ENCODE measurements around the gene CAND2. TPM values are rescaled to one million over a fixed set of nuclear protein-coding genes. Genes with fewer than 3 reads are reported as not detected.

Gene CAND2
- total RNA-seq, 1 donor from 2014 or later, result 1.1 TPM

- Mint-ChIP-seq H3K36me3 (ENCODE audit: low read depth) (no peaks in the 10 kb centered on the region), H3K27me3 (ENCODE audit: low read depth) (peaks cover 25% of the 10 kb centered on the region), H3K4me1 (ENCODE audit: low read depth) (peaks cover 3% of the 10 kb centered on the region), H3K4me3 (ENCODE audit: low read depth) (no peak overlapping the region), H3K27ac (no peak overlapping the region), H3K9me3 (no peaks in the 10 kb centered on the region)
- intact Hi-C loops (cut with micrococcal nuclease), result no loop called here
- DNase-seq (ENCODE audit: low spot score), result no peak
These were observed 1.5 kb downstream of the CAND2 start for GRCh38 chr3:12797892-12798558.

DNA sequence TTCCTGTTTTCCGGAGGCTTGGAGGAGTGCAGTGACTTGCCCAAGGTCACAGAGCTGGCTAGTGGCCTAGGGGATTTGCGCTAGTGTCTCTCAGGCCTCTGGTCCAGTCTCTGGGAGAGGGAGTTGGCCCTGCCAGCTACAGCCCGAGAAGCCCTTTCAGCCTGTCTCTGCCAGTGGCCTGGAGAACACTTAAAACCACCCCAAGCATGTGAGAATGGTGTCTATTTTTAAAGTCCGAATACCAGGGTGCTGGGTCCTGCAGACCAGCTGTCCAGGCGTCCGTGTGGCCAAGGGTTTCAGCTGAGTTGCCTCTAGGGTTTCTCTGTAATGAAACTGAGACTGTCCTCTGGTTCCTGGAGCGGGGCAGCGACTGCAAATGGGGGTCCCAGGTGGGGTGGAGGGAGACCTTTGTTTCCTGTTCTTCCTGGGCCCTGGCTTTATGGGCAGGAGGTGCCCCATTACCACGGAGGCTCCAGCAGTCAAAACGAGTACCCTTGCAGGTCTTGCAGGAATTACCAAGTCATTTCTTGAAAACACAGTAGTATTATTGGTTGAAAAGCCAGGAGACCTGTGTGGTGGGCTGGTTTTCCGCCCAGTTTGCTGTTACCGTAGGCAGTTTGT is 2.2 kb downstream of the CAND2 start:
- peaks cover 25% of the 10 kb centered on the region for H3K27me3 Mint-ChIP-seq (ENCODE audit: low read depth)
- H3K36me3 Mint-ChIP-seq (ENCODE audit: low read depth), result no peaks in the 10 kb centered on the region
- DNase-seq (ENCODE audit: low spot score), result no peak
- H3K27ac Mint-ChIP-seq, result no peak overlapping the region
- H3K4me3 Mint-ChIP-seq (ENCODE audit: low read depth), result no peak overlapping the region
- intact Hi-C loops (cut with micrococcal nuclease), result no loop called here
- no peaks in the 10 kb centered on the region for H3K9me3 Mint-ChIP-seq
- H3K4me1 Mint-ChIP-seq (ENCODE audit: low read depth), result peaks cover 3% of the 10 kb centered on the region

GRCh38 chr3:12799525-12800440 is 3.3 kb downstream of the CAND2 start:
- Mint-ChIP-seq H3K4me3 (ENCODE audit: low read depth) (no peak overlapping the region), H3K9me3 (no peaks in the 10 kb centered on the region), H3K27ac (no peak overlapping the region), H3K4me1 (ENCODE audit: low read depth) (peaks cover 3% of the 10 kb centered on the region), H3K27me3 (ENCODE audit: low read depth) (peaks cover 25% of the 10 kb centered on the region), H3K36me3 (ENCODE audit: low read depth) (no peaks in the 10 kb centered on the region)
- intact Hi-C loops (cut with micrococcal nuclease), result no loop called here
- no peak for DNase-seq (ENCODE audit: low spot score)

GRCh38 chr3:12803371-12803770 is 6.9 kb downstream of the CAND2 start:
- Mint-ChIP-seq H3K9me3 (no peaks in the 10 kb centered on the region), H3K27ac (no peak overlapping the region), H3K4me1 (ENCODE audit: low read depth) (no peaks in the 10 kb centered on the region), H3K27me3 (ENCODE audit: low read depth) (peaks cover under 1% of the 10 kb centered on the region), H3K36me3 (ENCODE audit: low read depth) (no peaks in the 10 kb centered on the region), H3K4me3 (ENCODE audit: low read depth) (no peak overlapping the region)
- DNase-seq (ENCODE audit: low spot score), result no peak
- intact Hi-C loops (cut with micrococcal nuclease), result no loop called here

DNA sequence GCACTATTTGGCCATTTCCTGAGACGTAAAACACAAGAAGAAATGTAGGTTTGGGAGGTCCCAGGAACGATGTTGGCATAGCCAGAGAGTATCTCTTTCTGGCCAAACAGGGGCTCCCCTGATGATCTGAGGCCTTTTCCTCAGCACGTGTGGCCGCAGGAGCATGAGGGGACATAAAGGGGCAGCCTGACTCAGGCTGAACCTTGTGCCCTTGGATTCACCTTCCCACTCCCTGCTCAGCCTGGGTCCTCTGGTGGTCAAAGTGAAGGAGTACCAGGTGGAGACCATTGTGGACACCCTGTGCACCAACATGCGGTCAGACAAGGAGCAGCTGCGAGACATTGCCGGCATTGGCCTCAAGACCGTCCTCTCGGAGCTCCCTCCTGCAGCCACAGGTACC is 10.6 kb downstream of the CAND2 start:
- peaks cover 10% of the 10 kb centered on the region for H3K27me3 Mint-ChIP-seq (ENCODE audit: low read depth)
- no peaks in the 10 kb centered on the region for H3K9me3 Mint-ChIP-seq
- H3K4me3 Mint-ChIP-seq (ENCODE audit: low read depth), result no peak overlapping the region
- no peaks in the 10 kb centered on the region for H3K36me3 Mint-ChIP-seq (ENCODE audit: low read depth)
- H3K27ac Mint-ChIP-seq, result no peak overlapping the region
- H3K4me1 Mint-ChIP-seq (ENCODE audit: low read depth), result peaks cover 3% of the 10 kb centered on the region
- intact Hi-C loops (cut with micrococcal nuclease), result no loop called here
- no peak for DNase-seq (ENCODE audit: low spot score)

- Mint-ChIP-seq H3K36me3 (ENCODE audit: low read depth) (no peaks in the 10 kb centered on the region), H3K27ac (no peak overlapping the region), H3K9me3 (no peaks in the 10 kb centered on the region), H3K4me3 (ENCODE audit: low read depth) (no peak overlapping the region), H3K4me1 (ENCODE audit: low read depth) (peaks cover 3% of the 10 kb centered on the region), H3K27me3 (ENCODE audit: low read depth) (peaks cover 10% of the 10 kb centered on the region)
- intact Hi-C loops (cut with micrococcal nuclease), result no loop called here
- DNase-seq (ENCODE audit: low spot score), result no peak
These were observed 11.3 kb downstream of the CAND2 start for GRCh38 chr3:12807601-12808359.

GRCh38 chr3:12808587-12808986 is 12.1 kb downstream of the CAND2 start:
- Mint-ChIP-seq H3K9me3 (no peaks in the 10 kb centered on the region), H3K36me3 (ENCODE audit: low read depth) (no peaks in the 10 kb centered on the region), H3K4me1 (ENCODE audit: low read depth) (peaks cover 3% of the 10 kb centered on the region), H3K27ac (no peak overlapping the region), H3K27me3 (ENCODE audit: low read depth) (peaks cover 10% of the 10 kb centered on the region), H3K4me3 (ENCODE audit: low read depth) (peak overlapping the region; percentile 6)
- DNase-seq (ENCODE audit: low spot score), result no peak
- intact Hi-C loops (cut with micrococcal nuclease), result no loop called here

GRCh38 chr3:12809001-12809400 is 12.5 kb downstream of the CAND2 start:
- Mint-ChIP-seq H3K4me3 (ENCODE audit: low read depth) (peak overlapping the region; percentile 6), H3K36me3 (ENCODE audit: low read depth) (no peaks in the 10 kb centered on the region), H3K27ac (no peak overlapping the region), H3K9me3 (no peaks in the 10 kb centered on the region), H3K4me1 (ENCODE audit: low read depth) (peaks cover 3% of the 10 kb centered on the region), H3K27me3 (ENCODE audit: low read depth) (peaks cover 10% of the 10 kb centered on the region)
- intact Hi-C loops (cut with micrococcal nuclease), result no loop called here
- no peak for DNase-seq (ENCODE audit: low spot score)

DNA sequence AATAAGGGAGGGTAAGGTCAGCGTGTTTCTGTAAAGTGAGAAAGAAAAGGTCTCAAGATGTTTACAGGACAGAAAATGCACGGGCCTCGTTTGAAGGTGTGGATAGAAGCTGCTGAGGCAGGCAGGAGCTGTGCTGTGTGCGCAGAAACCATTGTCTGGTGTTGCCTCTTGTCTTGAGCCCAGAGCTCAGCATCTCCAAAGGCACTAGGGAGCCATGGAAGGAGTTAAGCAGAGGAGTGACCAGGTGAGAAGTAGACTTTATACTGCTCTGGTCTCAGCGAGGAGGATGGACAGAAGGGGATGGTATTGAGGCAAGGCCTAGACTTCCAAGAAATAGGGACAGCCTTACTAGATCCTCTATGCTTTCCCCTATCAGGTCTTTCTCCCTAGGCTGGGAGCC is 13.0 kb downstream of the CAND2 start:
- intact Hi-C loops (cut with micrococcal nuclease), result no loop called here
- Mint-ChIP-seq H3K4me1 (ENCODE audit: low read depth) (peaks cover 3% of the 10 kb centered on the region), H3K9me3 (no peaks in the 10 kb centered on the region), H3K4me3 (ENCODE audit: low read depth) (peak overlapping the region; percentile 6), H3K36me3 (ENCODE audit: low read depth) (no peaks in the 10 kb centered on the region), H3K27ac (no peak overlapping the region), H3K27me3 (ENCODE audit: low read depth) (peaks cover 10% of the 10 kb centered on the region)
- DNase-seq (ENCODE audit: low spot score), result no peak

DNA sequence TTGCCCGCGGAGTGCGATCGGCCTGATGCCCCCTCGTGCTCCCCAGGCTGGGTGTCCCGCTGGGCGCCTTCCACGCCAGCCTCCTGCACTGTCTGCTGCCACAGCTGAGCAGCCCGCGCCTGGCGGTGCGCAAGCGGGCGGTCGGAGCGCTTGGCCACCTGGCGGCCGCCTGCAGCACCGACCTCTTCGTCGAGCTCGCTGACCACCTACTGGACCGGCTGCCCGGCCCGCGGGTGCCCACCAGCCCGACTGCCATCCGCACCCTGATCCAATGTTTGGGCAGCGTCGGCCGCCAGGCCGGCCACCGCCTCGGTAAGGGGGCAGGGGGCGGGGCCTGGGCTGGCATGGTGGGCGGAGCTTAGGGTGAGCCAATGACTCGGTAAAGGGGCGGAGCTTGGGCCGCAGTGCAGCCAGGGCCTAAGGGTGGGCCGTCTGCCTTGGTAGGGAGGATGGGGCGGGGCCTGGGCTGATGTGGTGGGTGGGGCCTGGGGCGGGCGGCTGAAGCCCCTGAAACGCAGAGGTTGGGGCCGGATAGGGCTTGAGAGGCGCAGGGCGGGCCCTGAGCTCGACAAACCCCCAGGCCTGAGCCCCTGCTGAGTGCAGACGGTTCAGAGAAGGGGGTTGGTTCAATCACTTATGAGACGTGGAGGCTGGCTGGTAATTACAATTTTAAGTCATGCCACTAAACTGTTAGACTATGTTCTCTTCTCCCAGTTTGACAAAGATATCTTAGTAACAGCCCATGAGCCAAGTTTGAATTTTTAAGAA is 13.7 kb downstream of the CAND2 start:
- peak; percentile 85 for DNase-seq (ENCODE audit: low spot score)

GRCh38 chr3:12810961-12811360 is 14.5 kb downstream of the CAND2 start:
- H3K36me3 Mint-ChIP-seq (ENCODE audit: low read depth), result no peaks in the 10 kb centered on the region
- intact Hi-C loops (cut with micrococcal nuclease), result loop anchor here (1.0 kb wide), 1 partner anchor 24 kb away; no protein-coding TSS in a partner anchor
- no peak overlapping the region for H3K27ac Mint-ChIP-seq
- H3K27me3 Mint-ChIP-seq (ENCODE audit: low read depth), result peaks cover 10% of the 10 kb centered on the region
- H3K9me3 Mint-ChIP-seq, result no peaks in the 10 kb centered on the region
- H3K4me3 Mint-ChIP-seq (ENCODE audit: low read depth), result peak overlapping the region; percentile 51
- no peak for DNase-seq (ENCODE audit: low spot score)
- peaks cover 3% of the 10 kb centered on the region for H3K4me1 Mint-ChIP-seq (ENCODE audit: low read depth)

More for the DNA sequence above, 13.7 kb downstream of the CAND2 start:
- intact Hi-C loops (cut with micrococcal nuclease), result loop anchor here (1.0 kb wide), 1 partner anchor 23 kb away; no protein-coding TSS in a partner anchor
- Mint-ChIP-seq H3K27me3 (ENCODE audit: low read depth) (peaks cover 10% of the 10 kb centered on the region), H3K36me3 (ENCODE audit: low read depth) (no peaks in the 10 kb centered on the region), H3K4me3 (ENCODE audit: low read depth) (peak overlapping the region; percentile 51), H3K27ac (no peak overlapping the region), H3K4me1 (ENCODE audit: low read depth) (peaks cover 3% of the 10 kb centered on the region), H3K9me3 (no peaks in the 10 kb centered on the region)

- intact Hi-C loops (cut with micrococcal nuclease), result no loop called here
- DNase-seq (ENCODE audit: low spot score), result no peak
- H3K36me3 Mint-ChIP-seq (ENCODE audit: low read depth), result no peaks in the 10 kb centered on the region
- H3K4me1 Mint-ChIP-seq (ENCODE audit: low read depth), result peaks cover 3% of the 10 kb centered on the region
- no peaks in the 10 kb centered on the region for H3K9me3 Mint-ChIP-seq
- H3K4me3 Mint-ChIP-seq (ENCODE audit: low read depth), result no peak overlapping the region
- H3K27me3 Mint-ChIP-seq (ENCODE audit: low read depth), result peaks cover 10% of the 10 kb centered on the region
- H3K27ac Mint-ChIP-seq, result no peak overlapping the region
These were observed 16.3 kb downstream of the CAND2 start for GRCh38 chr3:12812812-12813211.

Measured in activated T-helper 2 cell treated with anti-CD3 and anti-CD28 coated beads, Interferon-gamma antibody, Interleukin-2, Interleukin-4, amounts not matched to agents 10 μg/mL and 5 μg/mL and 100 μg/mL, durations not matched to agents 14 hours and 24 hours and 36 hours (primary cell).